ENCODE measurements around the gene FAM118A.

Gene FAM118A

DNA sequence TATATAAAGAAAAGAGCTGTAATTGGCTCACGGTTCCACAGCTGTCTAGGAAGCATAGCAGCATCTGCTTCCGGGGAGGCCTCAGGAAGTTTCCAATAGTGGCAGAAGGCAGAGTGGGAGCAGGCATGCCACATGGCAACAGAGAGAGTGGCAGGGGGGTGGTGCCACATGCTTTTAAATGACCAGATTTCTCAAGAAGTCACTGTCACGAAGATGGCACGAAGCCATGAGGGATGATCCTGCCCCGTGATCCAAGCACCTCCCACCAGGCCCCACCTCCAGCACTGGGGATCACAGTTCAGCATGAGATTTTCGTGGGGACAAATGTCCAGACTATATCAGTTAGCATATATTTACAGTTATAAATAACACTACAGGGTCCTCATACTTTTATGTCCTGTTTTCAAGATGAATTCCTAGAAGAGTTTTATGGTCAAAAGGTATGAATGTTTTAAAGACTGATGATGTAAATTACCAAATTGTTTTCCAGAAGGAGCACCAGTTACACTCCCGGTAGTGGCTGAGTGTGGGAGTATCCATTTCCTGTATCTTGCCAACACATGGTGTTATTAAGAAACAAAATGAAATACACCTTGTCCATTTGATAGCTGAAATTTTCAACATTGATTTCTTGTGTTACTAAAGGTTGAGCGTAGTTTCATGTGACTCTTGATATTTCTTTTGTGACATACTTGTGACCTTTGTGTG lies 19.2 kb downstream of the FAM118A start:
- no peak for TF ChIP-seq ZFX (IDR thresholded peaks at IDR 0.05; ENCODE audit: borderline replicate concordance)
- TF ChIP-seq, protein P1, sequence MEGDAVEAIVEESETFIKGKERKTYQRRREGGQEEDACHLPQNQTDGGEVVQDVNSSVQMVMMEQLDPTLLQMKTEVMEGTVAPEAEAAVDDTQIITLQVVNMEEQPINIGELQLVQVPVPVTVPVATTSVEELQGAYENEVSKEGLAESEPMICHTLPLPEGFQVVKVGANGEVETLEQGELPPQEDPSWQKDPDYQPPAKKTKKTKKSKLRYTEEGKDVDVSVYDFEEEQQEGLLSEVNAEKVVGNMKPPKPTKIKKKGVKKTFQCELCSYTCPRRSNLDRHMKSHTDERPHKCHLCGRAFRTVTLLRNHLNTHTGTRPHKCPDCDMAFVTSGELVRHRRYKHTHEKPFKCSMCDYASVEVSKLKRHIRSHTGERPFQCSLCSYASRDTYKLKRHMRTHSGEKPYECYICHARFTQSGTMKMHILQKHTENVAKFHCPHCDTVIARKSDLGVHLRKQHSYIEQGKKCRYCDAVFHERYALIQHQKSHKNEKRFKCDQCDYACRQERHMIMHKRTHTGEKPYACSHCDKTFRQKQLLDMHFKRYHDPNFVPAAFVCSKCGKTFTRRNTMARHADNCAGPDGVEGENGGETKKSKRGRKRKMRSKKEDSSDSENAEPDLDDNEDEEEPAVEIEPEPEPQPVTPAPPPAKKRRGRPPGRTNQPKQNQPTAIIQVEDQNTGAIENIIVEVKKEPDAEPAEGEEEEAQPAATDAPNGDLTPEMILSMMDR (IDR thresholded peaks at IDR 0.05) = no peak
- no peak overlapping the region for H3K27ac ChIP-seq

DNA sequence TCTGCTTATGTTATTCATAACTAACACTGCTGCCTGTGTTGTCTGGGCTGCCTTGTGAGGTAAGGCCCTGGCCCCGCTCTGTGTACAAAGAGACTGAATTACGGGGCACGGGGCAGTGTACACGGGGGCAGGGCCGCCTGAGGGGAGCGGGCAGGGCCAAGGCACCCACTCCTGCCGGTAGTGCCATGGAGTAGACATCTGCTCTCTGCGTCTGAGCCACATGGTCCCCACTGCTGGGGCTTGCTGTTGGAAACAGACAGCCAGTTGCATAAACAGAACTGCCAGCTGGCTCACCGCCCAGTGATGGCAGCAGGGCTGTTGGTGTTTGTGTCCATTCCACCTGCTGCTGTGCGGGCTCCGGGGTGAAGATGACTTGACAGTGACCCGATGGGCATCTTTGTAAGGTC lies 19.8 kb downstream of the FAM118A start:
- no peak for TF ChIP-seq ZFX (IDR thresholded peaks at IDR 0.05; ENCODE audit: borderline replicate concordance)
- TF ChIP-seq, protein P1 (IDR thresholded peaks at IDR 0.05) = no peak
- no peak overlapping the region for H3K27ac ChIP-seq

DNA sequence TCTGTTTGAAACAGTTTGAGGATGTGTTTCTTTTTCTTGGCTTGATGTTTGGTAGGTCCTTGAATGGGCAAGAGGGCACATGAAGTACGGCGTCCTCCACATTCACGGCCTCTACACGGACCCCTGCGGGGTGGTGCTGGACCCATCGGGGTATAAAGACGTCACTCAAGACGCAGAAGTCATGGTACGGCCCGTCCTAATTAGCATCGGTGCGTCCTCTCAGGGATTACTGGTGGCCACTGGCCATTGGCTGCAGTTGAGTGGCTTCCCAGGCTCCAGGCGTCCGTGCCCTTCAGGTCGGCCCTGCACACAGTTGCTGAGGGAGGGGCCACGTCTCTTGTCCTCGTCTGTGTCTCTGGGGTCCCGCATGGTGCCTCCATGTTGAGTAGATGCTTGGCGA lies 20.8 kb downstream of the FAM118A start:
- no peak for TF ChIP-seq ZFX (IDR thresholded peaks at IDR 0.05; ENCODE audit: borderline replicate concordance)
- TF ChIP-seq, protein P1 (IDR thresholded peaks at IDR 0.05) = no peak
- H3K27ac ChIP-seq = no peak overlapping the region

DNA sequence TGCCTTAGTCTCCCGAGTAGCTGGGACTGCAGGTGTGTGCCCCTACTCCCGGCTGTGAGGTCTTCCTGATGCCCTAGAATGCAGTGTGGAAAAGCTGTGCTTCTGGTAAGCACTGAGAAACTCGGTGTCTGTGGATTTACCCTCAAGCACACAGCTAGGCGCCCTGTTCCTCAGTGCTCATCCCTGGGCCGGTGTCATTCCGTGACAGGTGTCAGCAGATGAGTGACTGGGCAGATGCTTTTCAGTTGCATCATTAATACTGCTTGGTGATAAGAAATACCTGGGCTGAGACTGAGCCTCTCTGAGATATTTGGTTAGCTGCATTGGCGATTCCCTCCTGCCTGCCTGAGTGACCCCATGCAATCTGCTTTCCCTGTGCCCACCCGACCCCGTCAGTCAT lies 21.8 kb downstream of the FAM118A start:
- no peak overlapping the region for H3K27ac ChIP-seq
- no peak for TF ChIP-seq ZFX (IDR thresholded peaks at IDR 0.05; ENCODE audit: borderline replicate concordance)
- TF ChIP-seq, protein P1 (IDR thresholded peaks at IDR 0.05) = no peak

DNA sequence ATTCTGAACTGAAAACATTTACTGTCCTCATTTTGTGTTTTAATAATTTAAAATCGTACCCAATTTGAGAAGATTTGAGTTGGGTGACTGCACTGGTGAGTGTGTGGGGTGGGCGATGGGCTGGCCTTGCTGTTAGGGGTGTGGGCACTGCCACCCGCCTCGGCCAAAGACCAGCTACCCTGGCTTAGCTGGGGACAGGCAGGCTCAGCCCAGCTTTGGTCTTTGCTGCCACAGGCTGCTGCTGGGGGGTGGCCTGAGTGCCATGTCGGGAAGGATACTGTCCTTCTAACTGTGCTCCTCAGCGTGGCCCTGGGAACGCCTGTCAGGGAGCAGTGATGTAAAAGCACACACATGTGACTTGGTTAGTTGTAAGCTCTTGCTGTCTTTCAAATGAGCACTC lies 22.3 kb downstream of the FAM118A start:
- no peak overlapping the region for H3K27ac ChIP-seq
- no peak for TF ChIP-seq ZFX (IDR thresholded peaks at IDR 0.05; ENCODE audit: borderline replicate concordance)
- TF ChIP-seq, protein P1 (IDR thresholded peaks at IDR 0.05) = no peak

DNA sequence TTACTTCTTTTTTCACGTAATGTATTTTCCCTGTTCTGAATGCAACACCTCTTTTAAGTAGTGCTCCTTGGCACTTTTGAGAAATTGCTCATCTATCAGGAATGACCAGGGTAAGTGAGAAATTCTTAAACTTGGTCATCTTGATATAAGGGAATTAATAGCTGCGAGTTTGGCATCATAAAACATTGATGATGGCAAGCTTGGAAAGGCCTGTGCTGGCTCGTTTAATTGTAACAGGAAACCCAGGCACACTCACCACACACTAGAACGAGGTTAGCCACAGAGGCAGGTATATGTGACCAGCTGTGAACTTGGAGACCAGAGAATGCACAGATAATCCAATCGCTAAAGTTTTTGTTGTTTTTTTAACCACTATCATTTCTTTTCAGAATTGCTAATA lies 24.3 kb downstream of the FAM118A start:
- TF ChIP-seq, protein P1 (IDR thresholded peaks at IDR 0.05) = no peak
- TF ChIP-seq ZFX (IDR thresholded peaks at IDR 0.05; ENCODE audit: borderline replicate concordance) = no peak
- no peak overlapping the region for H3K27ac ChIP-seq

DNA sequence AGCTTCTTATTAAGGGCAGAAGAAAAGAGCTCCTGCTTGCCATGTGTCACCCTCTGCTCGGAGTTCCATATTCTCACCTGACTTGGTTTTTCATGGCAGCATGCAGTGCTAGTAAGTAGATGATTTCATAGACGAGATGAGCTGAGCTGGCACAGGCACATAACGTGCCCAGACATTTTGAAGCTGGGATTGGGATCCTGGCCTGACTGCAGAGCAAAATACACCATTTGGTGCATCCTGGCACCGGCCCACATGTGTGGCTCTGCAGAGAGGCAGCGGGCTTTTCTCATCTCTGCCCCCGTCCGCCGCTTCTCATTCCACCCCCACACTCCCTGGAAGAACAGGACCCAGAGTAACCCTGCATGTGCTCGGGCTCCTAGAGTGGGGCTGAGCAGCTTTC lies 24.8 kb downstream of the FAM118A start:
- H3K27ac ChIP-seq = no peak overlapping the region
- TF ChIP-seq, protein P1 (IDR thresholded peaks at IDR 0.05) = no peak
- no peak for TF ChIP-seq ZFX (IDR thresholded peaks at IDR 0.05; ENCODE audit: borderline replicate concordance)
